Nucleus accumbens (tissue), 56 donors: Measurements from ENCODE around the gene MYO7B.

Source experiments
- DNase-seq, 56 donors: peaks; one replicate each; lab custom pipeline; 2025; lab: John Stamatoyannopoulos, UW

Gene MYO7B

DNA sequence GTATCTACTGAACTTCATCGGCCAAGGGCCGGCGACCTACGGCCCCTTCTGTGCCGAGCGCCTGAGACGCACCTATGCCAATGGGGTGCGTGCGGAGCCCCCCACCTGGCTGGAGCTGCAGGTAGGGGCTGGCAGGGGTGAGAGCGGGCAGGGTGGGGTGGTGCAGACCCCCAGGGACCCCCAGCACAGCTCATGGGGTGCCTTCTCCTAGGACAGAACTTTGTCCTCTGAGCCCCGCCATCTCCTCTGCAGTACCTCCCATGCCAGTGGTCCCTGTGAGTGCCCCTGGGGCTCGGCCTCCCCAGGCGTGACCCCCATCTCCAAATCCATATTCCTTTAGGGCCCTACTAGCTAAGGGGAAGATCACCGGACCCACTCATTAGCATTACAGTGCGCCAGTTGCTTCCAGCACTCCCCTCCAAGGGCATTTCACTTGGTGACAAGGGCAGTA is 86.5 kb downstream of the MYO7B start:
- no peak for DNase-seq

DNA sequence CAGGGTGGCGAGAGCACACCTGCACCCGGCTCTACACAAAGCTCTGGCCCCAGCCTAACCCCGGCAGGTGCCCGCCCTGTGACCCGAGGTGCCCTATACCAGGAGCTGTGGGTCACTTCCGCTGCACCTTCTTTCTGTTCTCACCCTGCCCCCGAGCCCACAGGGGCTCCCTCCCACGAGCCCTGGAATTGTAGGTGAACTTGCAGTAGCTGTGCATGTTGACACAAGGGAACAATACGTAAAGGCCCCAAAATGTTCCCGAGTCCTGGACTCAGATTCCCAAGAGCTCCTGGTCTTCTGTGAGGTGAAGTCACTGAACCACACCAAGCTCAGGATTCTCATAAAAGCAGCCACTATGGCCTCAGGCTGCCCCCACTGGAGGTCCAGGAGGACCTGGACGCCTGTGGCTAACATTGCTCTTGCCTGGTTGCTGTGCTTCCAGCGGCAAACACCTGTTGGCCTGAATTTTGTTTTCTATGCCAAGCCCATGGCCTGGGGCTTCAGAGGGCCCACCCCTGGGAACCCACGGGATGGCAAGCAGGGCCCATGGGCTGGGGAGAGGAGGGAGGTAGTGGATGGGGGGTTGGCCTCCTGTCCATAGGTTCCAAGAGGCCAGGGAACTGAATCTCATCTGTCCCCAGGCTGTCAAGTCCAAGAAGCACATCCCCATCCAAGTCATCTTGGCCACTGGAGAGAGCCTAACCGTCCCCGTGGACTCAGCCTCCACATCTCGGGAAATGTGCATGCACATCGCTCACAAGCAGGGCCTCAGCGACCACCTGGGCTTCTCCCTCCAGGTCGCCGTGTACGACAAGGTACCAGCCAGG is 87.3 kb downstream of the MYO7B start:
- no peak for DNase-seq

DNA sequence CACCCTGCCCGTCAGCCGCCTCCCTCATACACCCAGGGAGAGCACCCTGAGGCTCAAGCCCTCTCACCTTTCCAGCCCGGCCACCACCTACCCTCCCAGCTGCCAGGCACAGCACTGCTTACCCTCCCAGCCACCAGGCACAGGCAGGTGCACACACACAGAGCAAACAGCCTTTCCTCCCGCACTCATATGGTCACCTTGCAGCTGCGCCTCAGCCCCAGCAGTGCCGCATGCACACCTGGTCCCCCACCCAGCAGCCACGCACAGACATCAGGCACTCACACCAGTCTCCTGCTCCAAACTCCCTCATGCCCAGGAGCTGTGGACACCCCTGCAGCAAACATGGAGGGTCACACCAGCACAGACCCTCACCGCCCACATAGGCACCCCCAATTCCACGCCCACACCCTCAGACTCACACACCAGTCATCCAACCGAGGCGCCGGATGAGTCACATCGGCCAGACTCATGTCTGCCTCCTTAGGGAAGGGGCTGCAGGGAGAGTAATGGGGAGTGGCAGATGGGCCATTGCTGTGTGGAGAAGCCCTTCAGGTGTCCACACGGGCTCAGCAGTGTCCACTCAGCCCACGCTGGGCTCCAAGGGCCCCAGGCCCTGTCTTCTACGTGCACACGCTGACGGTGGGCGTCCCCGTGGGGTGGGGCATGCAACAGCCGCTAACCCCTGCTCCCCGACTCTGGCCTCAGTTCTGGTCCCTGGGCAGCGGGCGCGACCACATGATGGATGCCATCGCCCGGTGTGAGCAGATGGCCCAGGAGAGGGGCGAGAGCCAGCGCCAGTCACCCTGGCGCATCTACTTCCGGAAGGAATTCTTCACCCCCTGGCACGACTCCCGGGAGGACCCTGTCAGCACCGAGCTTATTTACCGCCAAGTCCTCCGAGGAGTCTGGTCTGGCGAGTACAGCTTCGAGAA is 88.2 kb downstream of the MYO7B start:
- DNase-seq, result no peak

DNA sequence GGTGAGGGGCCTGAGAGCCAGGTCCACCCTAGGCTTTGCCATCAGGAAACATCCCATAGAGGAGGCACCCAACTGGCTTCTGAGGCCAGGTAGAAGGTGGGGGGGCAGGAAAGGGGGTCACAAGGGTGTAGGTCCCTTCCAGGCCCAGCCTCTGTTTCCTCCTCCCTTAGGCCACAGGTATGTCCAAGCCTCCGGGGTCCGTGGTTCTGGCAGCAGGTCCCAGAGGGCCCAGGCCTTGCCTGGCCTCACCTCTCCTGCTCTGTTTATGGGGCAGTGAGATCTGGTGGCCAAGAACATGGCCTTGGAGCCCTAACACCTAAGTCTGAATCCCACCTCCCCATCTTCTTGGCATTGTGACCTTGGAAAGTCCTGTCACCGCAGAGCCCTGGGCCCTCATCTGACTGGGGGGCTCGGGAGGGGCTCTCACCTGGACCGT is 88.9 kb downstream of the MYO7B start:
- no peak for DNase-seq

DNA sequence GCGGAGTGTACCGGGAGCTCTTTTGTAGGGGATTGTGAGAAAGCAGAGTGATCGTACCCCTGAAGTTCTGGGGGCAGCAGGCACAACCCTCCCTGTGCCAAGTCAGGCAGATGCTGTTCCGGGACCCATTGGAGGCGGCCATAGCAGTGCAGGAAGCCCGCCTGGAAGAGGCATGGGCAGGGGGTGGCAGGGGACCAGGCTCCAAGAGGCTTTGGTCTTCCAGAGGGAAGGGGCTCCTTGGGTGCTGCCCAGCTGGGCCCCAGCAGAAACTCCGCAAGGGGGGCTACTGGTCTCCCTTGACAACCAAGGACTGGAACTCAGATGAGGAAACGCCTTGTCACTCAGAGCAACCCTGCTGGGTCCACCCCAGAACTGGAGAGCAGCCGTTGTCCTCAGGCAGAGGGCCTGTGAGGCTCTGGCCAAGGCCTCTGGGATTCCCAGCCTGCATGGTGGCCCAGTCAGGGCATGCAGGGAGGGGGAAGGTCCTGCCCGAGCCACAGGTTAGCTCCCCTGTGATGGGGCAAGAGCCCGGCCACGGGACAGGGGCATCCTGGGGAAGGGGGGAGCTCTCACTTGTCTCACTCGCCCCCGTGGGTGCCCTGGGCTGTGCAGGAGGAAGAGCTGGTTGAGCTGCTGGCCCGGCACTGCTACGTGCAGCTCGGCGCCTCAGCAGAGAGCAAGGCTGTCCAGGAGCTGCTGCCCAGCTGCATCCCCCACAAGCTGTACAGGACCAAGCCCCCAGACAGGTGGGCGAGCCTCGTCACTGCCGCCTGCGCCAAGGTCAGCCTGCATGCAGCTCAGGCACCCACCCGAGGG is 89.5 kb downstream of the MYO7B start:
- no peak for DNase-seq

DNA sequence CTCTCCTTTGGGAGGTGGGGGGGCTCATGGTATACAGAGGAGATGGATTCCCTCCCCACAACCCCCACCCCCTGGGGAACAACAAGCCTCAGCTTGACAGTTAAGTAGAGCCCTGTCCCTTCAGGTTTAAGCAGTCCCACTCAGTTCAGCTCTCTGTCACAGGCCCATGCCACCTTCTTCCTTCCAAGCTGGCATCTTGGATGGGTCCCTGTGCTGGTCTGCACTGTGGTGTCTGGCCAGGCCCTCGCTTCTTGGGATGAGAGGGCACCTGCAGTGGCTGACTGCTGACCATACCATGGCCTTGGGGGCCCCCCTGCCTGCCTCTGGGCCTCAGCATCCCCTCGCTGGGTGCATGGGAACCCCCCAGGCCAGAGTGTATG is 90.1 kb downstream of the MYO7B start:
- no peak for DNase-seq

DNA sequence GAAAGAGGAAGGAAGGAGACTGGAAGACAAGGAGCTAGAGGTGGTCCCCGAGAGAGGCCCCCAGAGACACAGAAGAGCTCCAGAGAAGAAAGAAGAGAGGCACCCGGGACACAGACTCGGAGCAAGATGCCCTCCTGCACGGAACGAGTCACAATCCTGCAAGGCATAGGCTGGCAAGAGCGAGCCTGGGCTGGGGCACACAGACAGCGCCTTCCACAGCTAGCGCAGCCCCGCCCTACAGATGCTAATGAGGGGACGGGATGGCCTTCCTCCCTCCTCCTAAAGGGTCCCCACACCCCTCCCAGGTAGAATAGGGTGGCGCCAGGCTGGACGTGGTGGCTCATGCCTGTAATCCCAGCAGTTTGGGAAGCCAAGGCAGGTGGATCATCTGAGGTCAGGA is 90.7 kb downstream of the MYO7B start:
- no peak for DNase-seq

DNA sequence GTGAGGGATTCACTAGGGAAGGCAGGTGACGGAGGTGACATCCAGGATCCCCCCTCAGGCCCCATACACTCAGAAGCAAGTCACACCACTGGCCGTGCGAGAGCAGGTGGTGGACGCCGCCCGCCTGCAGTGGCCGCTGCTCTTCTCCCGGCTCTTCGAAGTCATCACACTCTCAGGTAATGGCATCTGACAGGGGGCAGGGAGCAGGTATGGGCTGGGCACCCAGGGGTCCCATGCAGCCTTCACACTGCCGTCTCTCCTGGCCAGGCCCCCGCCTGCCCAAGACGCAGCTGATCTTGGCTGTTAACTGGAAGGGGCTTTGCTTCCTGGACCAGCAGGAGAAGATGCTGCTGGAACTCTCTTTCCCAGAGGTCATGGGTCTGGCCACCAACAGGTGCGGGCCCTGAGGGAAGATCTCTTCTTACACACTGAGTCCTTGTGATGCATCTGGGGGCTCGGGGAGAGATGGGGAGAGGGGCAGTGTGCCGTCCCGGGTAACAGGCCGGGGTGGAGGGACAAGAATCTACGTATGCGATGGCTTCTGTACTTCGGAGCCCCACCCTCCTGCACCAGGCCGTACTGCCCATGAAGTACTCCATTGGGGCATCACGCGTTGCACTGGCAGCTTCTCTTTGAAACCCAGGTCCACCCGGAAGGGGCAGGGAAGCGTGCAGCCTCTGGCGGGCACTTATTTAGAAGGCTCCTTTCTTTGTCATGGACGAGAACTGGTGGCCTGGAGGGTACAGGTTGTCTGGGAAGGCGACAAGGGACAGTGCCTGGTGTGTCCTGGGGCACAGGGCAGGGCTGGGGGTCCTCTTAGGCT is 91.6 kb downstream of the MYO7B start:
- no peak for DNase-seq

DNA sequence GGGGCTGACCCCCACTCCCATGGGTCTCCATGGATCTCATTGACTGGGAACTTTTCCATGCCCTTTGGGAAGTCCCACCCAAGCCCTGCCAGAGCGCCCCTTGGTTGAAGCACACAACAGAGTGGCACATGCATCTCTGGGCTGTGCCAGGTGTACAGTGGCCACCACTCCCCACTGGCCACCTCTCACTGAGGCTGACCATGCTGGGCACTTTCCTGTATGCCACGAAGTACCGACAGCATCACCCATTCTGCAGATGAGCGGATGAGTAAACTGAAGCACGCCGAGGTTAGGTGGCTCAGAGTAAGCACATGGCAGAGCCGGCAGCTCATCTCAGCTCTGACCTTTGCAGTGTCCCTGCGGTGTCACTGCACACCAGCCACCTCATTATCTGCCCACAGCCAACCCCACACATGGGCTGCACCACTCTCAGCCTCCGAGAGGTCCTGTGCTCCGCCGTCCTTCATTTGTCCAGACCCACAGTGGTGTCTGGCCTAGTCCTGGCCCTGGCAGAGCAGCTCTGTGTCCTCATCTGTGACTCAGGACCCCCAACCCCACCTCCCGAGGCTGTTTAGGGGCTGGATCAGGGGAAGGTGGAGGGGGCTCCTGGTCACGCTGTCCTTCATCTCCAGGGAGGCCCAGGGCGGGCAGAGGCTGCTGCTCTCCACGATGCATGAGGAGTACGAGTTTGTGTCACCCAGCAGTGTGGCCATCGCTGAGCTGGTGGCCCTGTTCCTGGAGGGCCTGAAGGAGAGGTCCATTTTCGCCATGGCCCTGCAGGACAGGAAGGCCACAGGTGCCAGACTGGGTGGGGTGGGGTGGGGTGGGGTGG is 92.5 kb downstream of the MYO7B start:
- DNase-seq, result no peak

DNA sequence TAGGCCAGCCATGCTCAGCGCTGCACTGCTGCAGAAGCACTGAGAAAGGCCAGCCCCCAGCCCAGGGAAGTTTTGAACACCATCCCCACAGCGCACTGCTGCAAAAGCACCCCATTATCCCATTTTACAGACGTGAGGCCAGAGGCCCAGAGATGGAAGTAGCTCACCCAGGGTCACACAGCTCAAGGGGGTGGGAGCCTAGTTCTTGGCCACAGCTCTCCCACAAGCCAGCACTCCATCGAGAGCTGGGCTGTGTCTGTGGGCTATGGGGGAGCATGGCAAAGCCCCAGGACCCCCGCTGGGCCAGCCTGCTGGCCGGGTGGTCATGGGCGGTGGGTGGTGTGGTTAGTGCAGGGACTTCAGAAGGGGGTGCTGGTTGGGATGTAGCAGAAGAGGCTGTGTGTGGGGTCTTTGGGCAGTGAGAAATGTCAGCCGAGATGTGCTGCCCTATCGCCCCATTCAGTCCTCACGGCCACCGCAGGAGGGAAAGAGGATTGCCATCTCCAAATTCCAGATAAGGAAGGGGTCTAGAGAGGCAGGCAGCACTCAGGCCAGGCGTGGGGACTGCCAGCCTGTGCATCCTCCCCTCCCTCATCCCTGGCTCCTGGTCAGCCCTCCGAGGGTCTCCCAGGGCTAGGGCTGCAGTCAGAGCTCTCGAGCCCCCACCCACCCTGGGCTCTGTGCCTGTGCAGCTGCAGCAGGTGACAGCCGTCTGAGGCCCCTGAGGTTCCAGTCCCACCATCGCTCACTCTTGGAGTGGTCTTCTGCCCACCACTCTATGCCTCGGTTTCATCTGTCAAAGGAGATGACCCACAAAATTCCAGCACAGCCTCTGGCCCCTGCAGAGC is 93.5 kb downstream of the MYO7B start:
- DNase-seq, result no peak

DNA sequence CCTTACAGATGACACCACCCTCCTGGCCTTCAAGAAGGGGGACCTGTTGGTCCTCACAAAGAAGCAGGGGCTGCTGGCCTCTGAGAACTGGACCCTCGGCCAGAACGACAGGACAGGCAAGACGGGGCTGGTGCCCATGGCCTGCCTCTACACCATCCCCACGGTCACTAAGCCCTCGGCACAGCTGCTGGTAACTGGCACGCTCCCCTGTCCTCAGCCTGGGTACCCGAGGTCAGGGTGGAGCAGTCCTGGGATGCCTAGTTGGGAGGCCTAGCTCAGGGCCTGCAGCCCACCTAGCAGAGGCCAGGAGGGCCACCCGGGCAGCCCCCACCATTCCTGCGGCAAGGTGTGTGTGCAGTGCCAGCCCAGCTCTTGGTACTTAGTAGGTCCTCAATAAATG is 94.2 kb downstream of the MYO7B start:
- no peak for DNase-seq

DNA sequence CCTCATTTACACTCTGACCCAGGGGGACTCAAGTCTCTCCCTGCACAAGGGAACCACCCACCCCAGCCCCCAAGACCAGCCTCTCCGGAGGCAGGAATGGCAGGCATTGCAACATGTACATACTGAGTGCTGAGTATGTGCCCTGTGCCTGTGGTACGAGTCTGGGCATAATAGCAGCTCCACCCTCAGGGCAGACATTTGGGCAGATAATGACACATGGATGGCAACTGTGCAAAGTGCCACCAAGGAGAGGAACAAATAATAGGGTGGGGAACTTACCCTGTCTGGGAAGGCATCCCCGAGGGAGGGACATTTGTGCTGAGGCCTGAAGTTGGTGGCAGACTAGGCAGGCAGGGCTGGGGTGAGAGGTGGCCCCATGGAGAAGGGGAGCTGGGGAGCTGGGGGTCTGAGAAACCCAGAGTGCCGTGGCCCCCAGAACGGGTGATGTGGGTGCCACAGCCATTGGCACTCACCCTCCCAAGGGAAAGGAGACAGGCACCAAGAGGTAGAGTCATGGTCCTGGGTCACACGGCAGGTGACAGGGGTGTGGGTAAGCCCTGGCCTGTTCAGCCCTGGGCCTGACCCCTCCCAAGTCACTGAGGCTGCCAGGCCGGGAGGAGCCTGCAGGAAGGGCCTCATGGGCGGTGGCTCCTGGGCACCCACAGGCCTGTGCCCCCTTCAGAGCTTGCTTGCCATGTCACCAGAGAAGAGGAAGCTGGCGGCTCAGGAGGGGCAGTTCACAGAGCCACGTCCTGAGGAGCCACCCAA is 94.8 kb downstream of the MYO7B start:
- no peak for DNase-seq

DNA sequence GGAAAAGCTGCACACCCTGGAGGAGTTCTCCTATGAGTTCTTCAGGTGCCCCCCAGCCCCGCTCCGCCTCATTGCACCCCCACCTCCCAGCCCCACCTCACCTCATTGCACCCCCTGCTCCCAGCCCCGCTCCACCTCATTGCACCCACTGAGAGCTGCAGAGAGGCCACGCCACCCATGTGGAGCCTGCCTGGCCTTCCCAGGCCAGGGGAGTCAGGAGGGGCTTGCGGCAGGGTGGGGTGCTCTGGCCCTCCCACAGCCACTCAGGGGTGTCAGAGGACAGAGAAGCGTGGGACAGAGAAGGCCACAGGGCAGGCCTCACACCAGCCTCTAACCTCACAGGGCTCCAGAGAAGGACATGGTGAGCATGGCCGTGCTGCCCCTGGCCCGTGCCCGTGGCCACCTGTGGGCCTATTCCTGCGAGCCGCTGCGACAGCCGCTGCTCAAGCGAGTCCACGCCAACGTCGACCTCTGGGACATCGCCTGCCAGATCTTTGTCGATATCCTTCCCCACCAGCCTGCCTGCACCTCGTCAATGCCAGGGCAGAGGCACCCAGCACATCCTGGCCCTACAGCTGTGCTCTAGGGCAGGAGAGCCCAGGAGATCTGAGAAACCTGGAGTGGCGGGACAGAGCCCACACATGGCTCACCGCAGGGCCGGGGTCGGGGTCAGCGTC is 95.5 kb downstream of the MYO7B start:
- DNase-seq, result no peak

DNA sequence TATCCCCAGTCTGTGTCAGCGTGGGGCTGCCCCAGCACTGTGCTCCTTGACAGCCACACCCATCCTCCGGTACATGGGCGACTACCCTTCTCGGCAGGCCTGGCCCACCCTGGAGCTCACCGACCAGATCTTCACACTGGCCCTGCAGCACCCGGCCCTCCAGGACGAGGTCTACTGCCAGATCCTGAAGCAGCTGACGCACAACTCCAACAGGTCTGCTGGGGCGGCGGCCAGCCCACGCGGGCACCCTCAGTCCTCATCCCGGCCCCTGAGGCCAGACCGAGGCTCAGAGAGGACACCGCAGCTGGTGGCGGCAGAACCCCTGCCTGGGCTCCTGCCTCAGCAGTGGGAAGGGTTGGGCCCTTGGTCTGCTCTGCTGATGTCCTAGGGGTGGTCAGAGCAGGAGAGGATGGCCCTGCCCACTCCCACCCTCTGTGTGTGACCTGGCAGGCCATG is 96.1 kb downstream of the MYO7B start:
- no peak for DNase-seq

DNA sequence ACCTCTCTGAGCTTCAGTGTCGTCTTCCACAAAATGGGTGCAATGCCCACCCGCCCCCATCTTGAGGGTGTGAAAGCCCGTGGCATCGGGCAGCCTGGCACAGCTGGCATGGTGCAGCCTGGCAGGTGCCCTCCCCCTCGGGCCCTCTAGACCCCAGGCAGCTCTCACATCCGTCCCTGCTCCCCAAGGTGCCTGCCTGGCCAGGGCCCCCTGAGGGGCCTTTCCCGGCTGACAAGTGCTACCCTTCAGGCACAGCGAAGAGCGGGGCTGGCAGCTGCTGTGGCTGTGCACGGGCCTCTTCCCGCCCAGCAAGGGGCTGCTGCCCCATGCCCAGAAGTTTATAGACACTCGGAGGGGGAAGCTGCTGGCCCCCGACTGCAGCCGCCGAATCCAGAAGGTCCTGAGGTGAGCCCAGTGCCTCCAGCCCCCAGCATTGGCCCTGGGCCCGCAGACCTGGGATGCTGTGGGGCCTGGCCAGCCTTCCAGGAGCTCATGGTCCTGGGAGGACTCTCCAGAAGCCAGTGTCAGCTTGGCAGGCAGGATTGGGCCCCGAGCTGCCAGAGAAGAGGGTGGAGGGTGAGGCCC is 96.6 kb downstream of the MYO7B start:
- no peak for DNase-seq
